Neural cell (in vitro differentiated cells): ENCODE data around the gene ITGA5. TPM values are rescaled to one million over a fixed set of nuclear protein-coding genes. Genes with fewer than 3 reads are reported as not detected.

ENCODE experiments used
- H2AFZ ChIP-seq: fragments of 200-600, 300-800 bp; sonication (generic), shearing (Covaris generic); 2 replicates; pipeline ENCODE4 v1.6.0; 2014; ENCODE audit warnings: low read depth, mild to moderate bottlenecking, antibody characterized with exemption, low read length, moderate library complexity
- H3F3A ChIP-seq: fragments of 200-600 bp; shearing (Covaris generic); 2 replicates; pipeline ENCODE4 v1.6.1; 2016; ENCODE audit warnings: mild to moderate bottlenecking, moderate library complexity, mixed read lengths, antibody characterized with exemption, low read length; ENCODE audit not compliant: insufficient read depth, poor library complexity, severe bottlenecking
- H3K27ac ChIP-seq: fragments of 200-600, 300-800 bp; sonication (generic), shearing (Covaris generic); 2 replicates; pipeline ENCODE4 v1.5.1; 2014; ENCODE audit warnings: mild to moderate bottlenecking, low read length, moderate library complexity
- H3K27me3 ChIP-seq: fragments of 300-800, 200-600 bp; sonication (generic), shearing (Covaris generic); 2 replicates; pipeline ENCODE4 v1.6.0; 2014; ENCODE audit warnings: mild to moderate bottlenecking, low read depth, low read length, moderate library complexity; ENCODE audit not compliant: insufficient read depth
- H3K36me3 ChIP-seq: fragments of 300-800, 200-600 bp; sonication (generic), shearing (Covaris generic); 2 replicates; pipeline ENCODE4 v1.5.1; 2014; ENCODE audit warnings: mild to moderate bottlenecking, antibody characterized with exemption, low read length, moderate library complexity; ENCODE audit not compliant: insufficient read depth
- H3K4me2 ChIP-seq: fragments of 300-800, 200-600 bp; sonication (generic), shearing (Covaris generic); 2 replicates; pipeline ENCODE4 v1.6.0; 2014; ENCODE audit warnings: mild to moderate bottlenecking, low read length
- H3K4me3 ChIP-seq: fragments of 300-800, 200-600 bp; sonication (generic), shearing (Covaris generic); 2 replicates; pipeline ENCODE4 v1.5.1; 2014; ENCODE audit warnings: mild to moderate bottlenecking, low read length, moderate library complexity
- H3K79me2 ChIP-seq: fragments of 200-600 bp; shearing (Covaris generic); replicated peaks from 2 replicates; pipeline ENCODE4 v1.6.0; 2014; ENCODE audit warnings: mild to moderate bottlenecking, low read length, moderate library complexity; ENCODE audit not compliant: insufficient read depth
- H3K9ac ChIP-seq: fragments of 300-800, 200-600 bp; sonication (generic), shearing (Covaris generic); 2 replicates; pipeline ENCODE4 v1.6.1; 2016; ENCODE audit warnings: mild to moderate bottlenecking, low read length, mixed read lengths
- H3K9me2 ChIP-seq: fragments of 200-600 bp; shearing (Covaris generic); 2 replicates; pipeline ENCODE4 v1.6.1; 2016; ENCODE audit warnings: mild to moderate bottlenecking, low read length, mixed read lengths; ENCODE audit not compliant: insufficient read depth
- H3K9me3 ChIP-seq: fragments of 200-600, 300-800 bp; sonication (generic), shearing (Covaris generic); 2 replicates; pipeline ENCODE4 v1.6.1; 2016; ENCODE audit warnings: mild to moderate bottlenecking, mixed run types, low read length, moderate library complexity, mixed read lengths
- H4K20me1 ChIP-seq: fragments of 200-600 bp; shearing (Covaris generic); 2 replicates; pipeline ENCODE4 v1.6.1; 2016; ENCODE audit warnings: mild to moderate bottlenecking, mixed run types; ENCODE audit not compliant: insufficient read depth
- CTCF ChIP-seq: fragments of 450-650 bp; IDR thresholded peaks from 2 replicates; pipeline ENCODE4 v1.5.1; 2014; ENCODE audit warnings: antibody characterized with exemption, mild to moderate bottlenecking, moderate library complexity; ENCODE audit not compliant: poor library complexity, severe bottlenecking
- EP300 ChIP-seq: fragments of 450-650 bp; conservative IDR thresholded peaks from 2 replicates; pipeline ENCODE4 v1.6.1; 2014; ENCODE audit warnings: antibody characterized with exemption, mild to moderate bottlenecking, moderate library complexity; ENCODE audit not compliant: poor library complexity, severe bottlenecking
- EZH2 ChIP-seq: fragments of 200-600, 300-800 bp; shearing (Covaris generic), sonication (generic); IDR thresholded peaks from 2 replicates; pipeline ENCODE4 v1.6.1; 2014; ENCODE audit warnings: antibody characterized with exemption, low read length, borderline replicate concordance, mild to moderate bottlenecking; ENCODE audit not compliant: insufficient read depth, poor library complexity, severe bottlenecking
- MXI1 ChIP-seq: fragments of 450-650 bp; conservative IDR thresholded peaks from 2 replicates; pipeline ENCODE4 v1.6.1; 2014; ENCODE audit warnings: antibody characterized with exemption, mild to moderate bottlenecking; ENCODE audit not compliant: poor library complexity, severe bottlenecking
- POLR2AphosphoS5 ChIP-seq: IDR thresholded peaks from 2 replicates; pipeline ENCODE4 v1.6.1; 2012
- RAD21 ChIP-seq: fragments of 450-650 bp; conservative IDR thresholded peaks from 2 replicates; pipeline ENCODE4 v1.6.1; 2014; ENCODE audit warnings: antibody characterized with exemption, mild to moderate bottlenecking, moderate library complexity
- REST ChIP-seq: IDR thresholded peaks from 2 replicates; pipeline ENCODE4 v1.6.1; 2012; ENCODE audit warnings: borderline replicate concordance
- SMC3 ChIP-seq: fragments of 450-650 bp; conservative IDR thresholded peaks from 2 replicates; pipeline ENCODE4 v1.6.1; 2014; ENCODE audit warnings: antibody characterized with exemption, mild to moderate bottlenecking, moderate library complexity; ENCODE audit not compliant: poor library complexity
- TAF1 ChIP-seq: IDR thresholded peaks from 2 replicates; pipeline ENCODE4 v1.6.1; 2012; ENCODE audit warnings: low read depth
- polyA plus RNA-seq: library from polyadenylated mRNA; depleted of rRNA; stranded (reverse); fragments of >200 nt; gene quantifications from 2 replicates; pipeline ENCODE4 v1.2.3, GENCODE V29; 2014

The ITGA5 gene
- polyA plus RNA-seq, 1 donor from 2014 or later, result not detected

DNA sequence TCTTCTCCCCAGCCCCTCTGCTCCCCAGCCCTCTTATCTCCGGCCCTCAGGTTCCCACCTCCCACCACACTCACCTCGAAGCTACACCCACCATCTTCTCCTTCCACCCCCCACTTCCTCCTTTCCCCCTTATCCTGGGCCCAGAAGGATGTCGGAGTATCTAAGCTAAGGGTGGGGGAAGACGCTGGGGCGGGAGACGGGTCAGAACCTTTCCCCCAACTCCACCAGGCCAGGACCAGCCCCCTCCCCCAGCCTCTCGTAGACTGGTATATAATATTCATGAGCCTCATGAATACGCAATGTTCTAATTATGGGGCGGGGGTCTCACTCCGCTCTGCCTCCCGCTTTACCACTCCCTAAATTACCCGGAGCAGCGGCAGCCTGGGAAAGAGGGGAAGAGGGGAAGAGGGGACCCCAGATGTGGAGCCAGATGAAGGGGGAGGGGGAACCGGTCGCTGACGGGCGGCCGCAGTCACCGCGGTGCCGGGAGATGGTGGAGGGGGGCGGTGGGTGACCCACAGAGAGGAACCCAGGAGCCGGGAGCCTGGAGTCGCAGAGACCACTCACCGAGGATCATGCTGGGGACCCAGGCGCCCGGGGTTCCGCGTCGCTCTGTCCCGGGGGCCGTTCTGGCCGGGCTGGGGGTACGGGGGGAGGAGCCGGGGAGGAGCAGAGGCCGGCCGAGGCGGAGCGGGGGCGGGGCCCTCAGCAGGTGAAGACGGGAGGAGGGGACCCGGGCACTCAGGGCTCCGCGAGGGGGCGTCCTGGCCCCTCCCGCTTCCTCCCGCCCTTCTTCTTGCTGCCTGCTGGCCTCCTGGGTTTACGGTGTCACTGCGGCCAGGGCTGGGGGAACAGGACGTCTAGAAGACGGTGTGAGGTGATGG, 28.2 kb downstream of the ITGA5 start:
- no peak overlapping the region for H3K4me2 ChIP-seq
- no peaks in the 10 kb centered on the region for H4K20me1 ChIP-seq
- H2AFZ ChIP-seq, result peak overlapping the region; percentile 14
- H3K9ac ChIP-seq, result peak overlapping the region; percentile 68
- H3K36me3 ChIP-seq, result no peaks in the 10 kb centered on the region
- no peak for TF ChIP-seq EZH2
- no peak for TF ChIP-seq TAF1
- TF ChIP-seq REST, result no peak
- no peak for TF ChIP-seq MXI1
- TF ChIP-seq RAD21, result no peak
- no peak for TF ChIP-seq SMC3
- H3F3A ChIP-seq, result no peaks in the 10 kb centered on the region
- no peak overlapping the region for H3K27ac ChIP-seq
- H3K79me2 ChIP-seq, result no peaks in the 10 kb centered on the region
- H3K4me3 ChIP-seq, result peak overlapping the region; percentile 69
- H3K9me2 ChIP-seq, result no peaks in the 10 kb centered on the region
- H3K9me3 ChIP-seq, result no peaks in the 10 kb centered on the region
- H3K27me3 ChIP-seq, result no peaks in the 10 kb centered on the region

- Histone ChIP-seq H2AFZ (no peak overlapping the region), H3F3A (no peaks in the 10 kb centered on the region), H3K27me3 (no peaks in the 10 kb centered on the region), H4K20me1 (no peaks in the 10 kb centered on the region), H3K4me3 (peak overlapping the region; percentile 69), H3K27ac (no peak overlapping the region), H3K9ac (peak overlapping the region; percentile 68), H3K9me3 (no peaks in the 10 kb centered on the region), H3K9me2 (no peaks in the 10 kb centered on the region), H3K36me3 (no peaks in the 10 kb centered on the region), H3K79me2 (no peaks in the 10 kb centered on the region), H3K4me2 (no peak overlapping the region)
- TF ChIP-seq EP300 (no peak), REST (no peak), SMC3 (no peak), EZH2 (no peak), MXI1 (no peak), TAF1 (no peak), CTCF (no peak), POLR2AphosphoS5 (no peak), RAD21 (no peak)
These were observed 28.8 kb downstream of the ITGA5 start for GRCh38 chr12:54390176-54390667.
